NCI-H1930 (cell line): Measurements from ENCODE around the gene HOXC11.

Source experiments
- DNase-seq, 2 experiments: peaks; one replicate each; lab custom pipeline; 2025; lab: John Stamatoyannopoulos, UW

Gene HOXC11

DNA sequence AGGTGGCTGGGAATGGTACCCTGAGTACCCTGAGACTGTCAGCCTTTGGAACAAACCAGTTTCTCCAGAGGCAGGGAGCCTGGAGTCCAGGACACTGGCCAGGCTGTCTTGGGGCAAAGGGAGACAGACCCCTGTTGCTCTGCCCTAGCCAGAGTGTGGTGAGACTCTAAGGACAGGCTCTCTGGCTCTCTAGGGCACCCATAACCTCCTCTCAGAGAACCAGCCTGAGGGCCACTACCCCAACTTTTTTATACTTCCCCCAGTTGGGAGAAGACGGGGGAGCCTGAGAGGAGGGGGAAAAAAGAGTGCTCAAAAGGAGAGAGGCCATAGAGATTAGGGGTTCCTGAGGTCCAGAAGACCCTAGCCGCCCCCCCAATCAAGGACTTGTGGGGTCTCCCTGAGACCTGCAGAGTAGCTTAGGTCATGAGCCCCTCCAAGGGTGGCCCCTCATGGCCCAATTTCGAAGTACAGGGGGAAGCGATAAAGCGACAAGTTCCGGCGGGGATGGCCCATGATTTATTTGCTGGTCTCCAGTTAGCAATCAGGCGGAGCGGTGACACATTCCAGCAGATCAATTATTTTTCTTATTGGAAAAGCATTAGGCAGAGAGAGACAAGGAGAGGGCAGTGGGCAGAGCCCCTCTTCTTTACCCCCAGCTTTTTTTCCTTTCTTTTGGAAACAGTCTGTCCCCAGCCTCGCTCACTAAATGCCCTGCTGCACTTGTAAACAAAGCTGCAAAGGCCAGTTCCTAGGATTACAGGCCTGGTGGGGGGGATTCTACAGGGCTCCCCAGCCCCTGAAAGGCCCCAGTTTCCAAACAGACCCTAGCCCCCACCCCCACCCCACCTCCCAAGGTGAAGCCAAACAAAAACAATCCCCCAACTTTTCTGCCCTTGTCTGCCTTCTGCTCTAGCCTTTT is 37.4 kb downstream of the HOXC11 start:
- no peak for DNase-seq

DNA sequence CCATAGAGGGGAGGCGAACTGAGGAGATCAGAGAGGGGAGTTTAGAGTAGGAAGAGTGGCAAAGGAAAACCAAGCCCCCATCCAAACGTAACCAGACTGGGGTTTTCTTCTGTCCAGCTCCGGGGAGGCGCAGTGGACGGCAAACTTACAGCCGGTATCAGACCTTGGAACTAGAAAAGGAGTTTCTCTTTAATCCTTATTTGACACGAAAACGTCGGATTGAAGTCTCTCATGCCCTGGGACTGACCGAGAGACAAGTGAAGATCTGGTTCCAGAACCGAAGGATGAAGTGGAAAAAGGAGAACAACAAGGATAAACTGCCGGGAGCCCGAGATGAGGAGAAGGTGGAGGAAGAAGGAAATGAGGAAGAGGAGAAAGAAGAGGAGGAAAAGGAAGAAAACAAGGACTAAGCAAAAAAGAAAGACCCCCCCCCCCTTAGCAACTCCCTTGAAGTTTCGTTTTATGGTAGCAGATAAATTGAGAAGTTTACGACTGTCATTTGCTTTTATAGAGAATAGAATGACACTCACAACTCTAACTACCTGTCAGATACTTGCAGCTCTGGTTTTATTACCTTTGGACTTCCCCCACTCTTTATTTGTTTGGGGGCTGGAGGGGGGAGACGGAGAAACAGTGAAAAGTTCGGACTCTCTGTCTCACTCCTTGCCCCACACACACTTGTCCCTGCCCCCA is 38.2 kb downstream of the HOXC11 start:
- no peak for DNase-seq

DNA sequence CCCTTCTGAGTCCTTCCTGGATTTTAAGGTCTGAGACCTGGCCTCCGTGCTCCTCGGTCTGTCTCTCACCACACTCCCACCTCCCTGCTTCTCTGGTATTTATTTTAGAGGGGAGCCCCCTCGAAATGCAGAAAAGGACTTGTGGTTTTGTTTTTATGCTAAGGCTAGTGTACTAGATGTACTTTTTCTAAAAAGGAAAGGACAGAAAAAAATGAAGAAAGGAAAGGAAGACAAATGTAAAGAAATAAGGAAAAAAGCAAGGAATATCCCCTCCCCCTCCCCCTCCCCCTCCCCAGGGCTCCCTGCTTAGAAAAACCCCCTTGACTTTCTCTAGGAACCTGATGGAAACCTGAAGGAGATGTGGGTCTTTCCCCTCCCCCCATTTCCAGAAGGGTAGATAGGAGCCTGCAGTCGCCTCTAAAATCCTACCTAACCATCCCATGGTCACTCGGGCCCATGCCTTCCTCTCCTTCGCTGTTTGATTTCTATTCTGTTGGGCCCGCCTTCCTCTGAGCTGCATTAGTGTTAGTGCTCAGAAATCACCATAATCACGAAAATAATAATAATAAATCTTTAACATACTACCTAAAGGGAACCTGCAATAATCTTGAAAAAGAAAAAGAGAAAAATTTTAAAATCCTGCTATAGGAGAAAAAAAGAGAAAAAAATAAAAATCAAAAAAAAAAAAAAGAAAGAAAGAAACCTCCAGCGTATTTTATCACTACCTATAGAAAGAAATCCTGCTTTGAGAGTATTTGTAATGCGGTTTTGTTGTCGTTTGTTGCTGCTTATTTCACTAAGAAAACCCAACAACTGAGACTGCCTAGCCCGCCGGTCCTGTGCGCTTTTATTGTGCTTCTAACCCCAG is 39.0 kb downstream of the HOXC11 start:
- DNase-seq, result no peak

DNA sequence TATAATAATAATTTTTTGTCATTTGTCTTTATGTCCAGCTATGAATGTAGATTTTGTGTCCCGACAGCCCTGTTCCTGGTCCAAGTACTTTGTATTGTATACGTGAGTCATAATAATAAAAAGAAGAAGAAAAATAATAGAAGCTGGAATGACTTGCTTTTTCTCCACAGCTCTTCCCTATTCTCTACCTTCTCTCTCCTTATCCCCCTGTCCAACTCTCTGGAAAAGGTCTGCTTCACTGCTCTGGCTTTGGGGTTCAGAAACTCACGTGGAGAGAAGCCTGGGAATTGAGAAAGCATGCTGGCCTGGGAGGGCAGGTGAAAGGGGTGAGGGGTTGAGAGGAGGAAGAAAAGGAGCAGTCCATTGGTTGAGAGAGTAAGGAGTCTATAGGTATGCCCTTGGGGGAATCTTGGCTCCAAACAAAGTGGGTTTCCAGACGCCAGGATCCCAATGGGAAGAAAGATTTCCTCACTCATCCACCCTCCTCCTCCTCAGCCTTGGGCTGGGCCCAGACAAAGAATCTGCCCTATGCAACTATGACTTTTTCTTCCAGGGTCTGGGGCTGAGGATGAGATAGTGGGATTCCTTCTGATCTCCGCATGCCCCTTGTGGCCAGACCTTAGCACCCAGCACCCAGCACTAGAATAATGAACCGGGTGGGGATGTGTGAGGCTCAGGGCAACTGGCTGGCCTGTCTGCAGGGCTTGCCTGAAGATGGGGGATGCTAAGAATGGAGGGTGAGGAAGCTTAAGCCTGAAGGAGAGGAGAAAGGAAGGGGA is 39.9 kb downstream of the HOXC11 start:
- DNase-seq, result no peak

DNA sequence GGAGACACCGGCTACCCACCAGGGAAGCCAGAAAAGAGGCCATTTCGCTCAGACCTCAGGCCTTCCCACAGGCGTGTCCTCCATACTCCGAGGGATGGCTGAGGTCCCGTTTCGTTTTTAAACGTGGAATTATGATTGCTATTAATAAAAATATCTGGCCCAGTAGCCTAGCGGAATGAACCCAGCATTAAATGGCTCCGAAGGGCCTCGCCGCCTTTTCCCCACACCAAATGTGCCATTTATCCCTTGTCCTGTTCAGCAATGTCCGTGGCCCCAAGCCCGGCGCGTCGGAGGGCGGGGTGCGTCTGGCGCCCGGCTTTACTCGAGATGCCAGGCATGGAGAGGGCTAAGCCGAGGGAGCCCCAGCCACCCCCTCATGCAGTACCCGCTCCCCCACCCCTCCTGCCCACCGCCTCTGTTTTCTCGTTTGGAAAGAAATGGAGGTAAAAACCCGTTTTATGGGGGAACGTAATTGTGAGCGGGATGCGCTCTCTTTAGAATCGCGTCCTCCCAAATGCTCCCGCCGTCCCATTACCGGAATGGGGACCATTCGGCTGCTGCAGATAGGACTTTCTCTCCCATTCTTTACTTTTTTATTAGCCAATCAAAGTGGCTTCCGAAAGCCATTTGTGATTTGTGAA is 41.6 kb downstream of the HOXC11 start:
- no peak for DNase-seq

DNA sequence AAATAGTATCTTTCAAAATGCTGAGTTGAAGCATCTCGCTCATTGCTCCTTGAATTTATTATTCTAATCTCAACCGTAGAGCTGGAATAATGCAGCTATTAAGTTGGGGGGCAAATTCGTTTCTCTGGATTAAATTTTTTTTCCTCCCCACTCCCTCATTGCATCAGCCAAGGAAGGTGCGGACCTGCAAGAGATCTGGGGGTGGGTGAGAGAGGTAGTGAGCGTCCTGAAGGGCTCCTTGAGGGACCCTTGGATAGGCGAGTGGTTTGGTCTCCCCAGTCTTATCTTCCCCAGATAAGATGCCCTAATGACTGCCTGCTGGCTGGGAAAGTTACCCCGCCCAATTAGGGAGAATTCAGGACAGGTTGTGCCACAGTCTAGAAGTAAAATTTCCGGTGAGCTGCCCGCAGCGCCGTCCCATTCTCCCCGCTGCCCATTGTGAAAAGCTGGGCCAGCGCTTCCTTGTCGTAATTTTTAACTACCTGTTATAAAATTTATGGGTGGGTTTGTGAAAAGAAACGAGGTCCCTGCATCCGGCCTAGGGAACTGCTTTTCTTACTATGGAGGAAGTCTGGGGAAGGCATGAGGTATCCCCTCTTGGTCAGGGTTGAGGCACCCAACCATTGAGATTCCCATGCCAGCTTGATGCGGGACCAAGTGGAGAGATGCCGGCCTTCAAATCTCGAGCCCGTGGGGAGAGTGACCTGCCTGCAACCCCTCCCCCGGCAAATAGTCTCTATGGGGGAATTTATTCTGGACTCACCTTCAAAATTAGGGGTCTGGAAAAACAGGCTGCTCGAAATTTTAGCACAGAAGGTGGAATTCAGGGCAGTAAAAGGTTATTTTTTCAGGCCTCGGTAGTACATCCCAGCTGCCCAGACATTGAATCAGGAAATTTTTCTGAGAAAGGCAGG is 42.3 kb downstream of the HOXC11 start:
- no peak for DNase-seq

DNA sequence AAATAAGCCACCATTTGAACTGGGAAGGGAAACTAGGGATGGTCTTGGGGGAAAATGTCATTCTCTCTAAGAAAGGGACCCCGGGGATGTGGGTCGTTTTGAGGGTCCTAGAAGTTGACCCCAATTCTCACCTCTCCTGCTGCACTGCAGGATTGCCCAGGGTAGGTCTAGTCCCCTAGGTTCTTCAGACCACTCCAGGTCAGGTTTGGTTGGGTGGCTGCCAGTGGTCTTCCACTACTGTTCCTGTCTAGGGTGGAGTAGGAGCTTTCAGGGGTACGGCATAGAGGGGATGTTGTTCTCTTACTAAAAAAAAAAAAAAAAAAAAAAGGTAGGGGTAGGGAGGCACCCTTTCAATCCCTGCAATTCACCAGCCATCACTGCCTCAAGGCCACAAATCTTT is 43.1 kb downstream of the HOXC11 start:
- no peak for DNase-seq

DNA sequence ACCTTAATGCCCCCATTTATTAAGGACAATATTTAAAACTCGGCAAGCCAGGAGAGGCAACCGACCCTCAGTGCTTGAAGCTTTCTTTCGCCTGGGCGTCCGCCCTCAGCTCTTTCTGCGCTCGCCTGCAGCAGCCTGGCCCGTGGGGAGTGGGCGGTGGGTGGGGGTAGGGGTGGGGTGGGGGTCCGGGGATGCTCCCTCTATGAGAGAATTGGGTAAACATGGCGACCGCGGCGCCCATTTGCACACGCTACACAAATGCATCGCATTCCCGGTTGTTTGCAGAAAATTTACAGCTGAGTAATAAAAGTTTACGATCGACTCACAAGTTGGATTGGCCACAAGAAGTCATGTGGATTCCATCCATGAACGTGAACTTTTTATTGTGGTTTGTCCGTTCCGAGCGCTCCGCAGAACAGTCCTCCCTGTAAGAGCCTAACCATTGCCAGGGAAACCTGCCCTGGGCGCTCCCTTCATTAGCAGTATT is 43.6 kb downstream of the HOXC11 start:
- no peak for DNase-seq

DNA sequence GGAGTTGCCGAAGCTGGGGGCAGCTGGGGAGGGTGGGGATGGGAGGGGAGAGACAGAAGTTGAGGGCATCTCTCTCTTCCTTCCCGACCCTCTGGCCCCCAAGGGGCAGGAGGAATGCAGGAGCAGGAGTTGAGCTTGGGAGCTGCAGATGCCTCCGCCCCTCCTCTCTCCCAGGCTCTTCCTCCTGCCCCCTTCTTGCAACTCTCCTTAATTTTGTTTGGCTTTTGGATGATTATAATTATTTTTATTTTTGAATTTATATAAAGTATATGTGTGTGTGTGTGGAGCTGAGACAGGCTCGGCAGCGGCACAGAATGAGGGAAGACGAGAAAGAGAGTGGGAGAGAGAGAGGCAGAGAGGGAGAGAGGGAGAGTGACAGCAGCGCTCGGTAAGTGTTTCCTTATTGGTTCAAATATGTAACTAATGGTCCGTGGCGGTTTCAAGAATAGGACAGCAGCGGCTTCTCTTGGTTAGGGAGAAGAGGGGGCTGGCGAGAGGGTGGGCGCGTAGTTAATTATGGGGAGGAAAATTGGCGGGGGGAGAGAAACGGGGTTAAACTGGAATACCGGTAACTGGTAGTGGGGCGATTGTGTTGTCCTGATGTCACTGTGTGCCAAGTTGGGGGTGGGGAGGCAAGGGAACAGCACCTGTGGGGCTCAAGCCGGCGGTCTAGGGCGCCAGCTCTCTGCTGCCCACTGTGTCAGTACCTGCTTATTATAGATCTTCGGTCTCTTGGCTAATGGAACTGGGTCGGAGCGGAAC is 44.3 kb downstream of the HOXC11 start:
- no peak for DNase-seq

DNA sequence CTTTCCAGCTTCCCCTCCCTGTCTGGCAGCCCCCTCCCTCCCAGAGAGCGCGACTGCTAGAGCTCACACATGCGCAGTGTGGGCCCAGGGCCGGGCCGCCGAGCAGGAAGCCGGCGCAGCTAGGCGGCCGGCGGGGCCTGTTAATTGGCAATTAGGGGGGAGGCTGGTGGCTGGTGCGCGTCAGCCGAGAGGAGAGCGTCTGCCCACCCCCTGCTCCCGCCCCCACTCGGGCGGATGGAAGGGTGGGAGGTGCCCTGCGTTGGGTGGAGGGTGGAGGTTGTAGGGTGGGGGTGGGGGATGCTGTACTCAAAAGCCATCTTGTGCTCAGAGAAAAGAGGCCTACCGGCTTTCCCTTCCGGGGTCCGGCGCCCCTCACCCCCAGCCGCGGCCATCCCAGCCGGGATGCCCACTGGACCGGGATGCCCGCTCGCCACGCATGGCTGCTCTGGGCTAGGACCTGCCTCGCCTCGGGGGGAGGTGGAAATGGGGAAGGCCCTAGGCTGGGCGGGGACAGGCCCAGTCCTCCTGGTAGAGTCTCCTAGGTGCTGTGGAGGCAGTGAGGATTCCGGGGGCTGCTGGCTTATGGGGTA is 45.0 kb downstream of the HOXC11 start:
- DNase-seq, result peak; percentile 22 to 58

DNA sequence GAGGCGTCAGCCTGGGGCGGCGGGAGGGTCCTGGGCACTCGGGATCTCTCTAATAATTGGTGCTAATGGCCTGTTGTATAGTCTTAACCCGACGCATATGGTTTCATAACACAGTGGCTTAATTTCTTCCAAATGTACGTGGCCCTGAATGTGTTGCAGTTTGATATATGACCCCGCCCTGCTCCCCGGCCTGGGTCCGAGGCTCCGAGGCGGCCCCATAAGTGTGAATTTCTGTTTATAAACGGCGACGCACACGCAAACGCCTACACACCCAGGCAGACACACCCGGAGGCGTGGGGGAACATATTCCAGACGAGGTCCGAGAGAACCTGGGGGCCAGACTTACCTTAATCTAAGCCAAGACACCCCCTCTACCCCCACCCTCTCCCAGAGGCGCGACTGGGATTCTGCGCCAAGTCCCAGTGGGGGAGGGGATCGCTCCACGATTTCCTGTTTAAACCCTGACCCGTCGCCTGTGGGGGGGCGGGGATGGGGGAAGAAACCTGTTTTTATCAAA is 45.6 kb downstream of the HOXC11 start:
- DNase-seq, result no peak

DNA sequence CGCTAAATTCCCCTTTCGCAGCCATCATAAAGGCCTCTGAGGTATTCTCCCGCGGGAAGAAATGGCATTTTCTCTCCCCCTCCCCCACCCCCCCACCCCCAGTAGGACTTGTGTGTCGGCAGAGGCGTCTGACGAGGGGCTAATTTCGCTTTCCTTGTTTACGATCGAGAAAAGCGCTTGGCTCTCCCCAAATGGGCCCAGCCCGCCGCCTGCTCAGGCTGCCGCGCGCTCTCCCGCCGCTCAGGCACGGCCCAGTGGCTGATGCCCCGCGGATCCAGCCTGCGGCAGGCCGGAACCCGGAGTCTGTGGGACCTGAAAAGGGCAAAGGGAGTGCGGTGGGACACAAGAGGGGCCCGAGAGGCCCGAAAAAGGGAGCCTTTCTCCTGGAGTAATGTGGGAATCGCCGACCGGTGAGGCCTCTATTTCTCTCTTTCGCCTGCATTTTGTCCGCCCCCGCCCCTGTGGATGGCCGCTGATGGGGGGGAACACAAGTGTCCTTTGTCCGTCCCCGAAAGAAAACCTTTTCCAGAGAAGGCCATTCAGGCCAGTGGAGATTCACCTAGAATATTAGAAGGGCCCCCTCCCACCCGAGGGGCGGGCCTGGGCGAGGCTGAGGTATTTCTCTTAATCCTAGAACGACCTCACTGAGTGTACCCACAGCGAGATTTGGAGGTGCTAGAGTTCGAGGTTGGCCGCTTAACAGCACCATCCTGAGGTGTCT is 46.3 kb downstream of the HOXC11 start:
- DNase-seq, result no peak

DNA sequence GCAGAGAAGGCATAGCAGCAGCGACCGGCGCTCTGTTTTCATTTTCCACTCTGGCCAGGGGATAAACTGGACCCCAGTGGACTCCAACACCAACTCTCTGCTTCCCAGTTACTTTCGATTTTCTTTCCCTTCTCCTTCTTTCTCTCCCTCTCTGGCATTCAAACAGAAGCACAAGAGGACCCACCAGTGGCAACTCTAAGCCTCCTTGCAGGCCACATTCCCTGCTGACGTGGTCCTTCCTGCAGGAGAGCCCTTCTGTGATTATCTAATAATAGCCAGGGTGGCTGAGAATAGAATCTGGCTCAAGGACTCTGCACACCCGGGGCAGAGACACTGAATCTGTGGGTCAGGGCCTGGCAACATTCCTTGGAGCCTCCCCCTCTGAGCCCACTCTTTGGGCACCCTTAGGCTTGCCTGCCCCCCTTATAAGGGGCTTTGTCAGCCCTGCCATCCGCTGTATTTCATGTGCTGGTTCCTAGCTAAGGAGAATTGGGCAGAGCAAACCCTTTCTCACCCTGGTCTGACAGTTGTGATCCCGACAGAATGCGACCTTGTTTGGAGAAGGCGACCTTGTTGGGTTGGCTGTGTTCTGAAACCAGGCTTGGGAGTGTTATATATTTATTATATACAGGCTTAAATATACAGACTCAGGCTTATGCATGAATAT is 47.1 kb downstream of the HOXC11 start:
- no peak for DNase-seq

DNA sequence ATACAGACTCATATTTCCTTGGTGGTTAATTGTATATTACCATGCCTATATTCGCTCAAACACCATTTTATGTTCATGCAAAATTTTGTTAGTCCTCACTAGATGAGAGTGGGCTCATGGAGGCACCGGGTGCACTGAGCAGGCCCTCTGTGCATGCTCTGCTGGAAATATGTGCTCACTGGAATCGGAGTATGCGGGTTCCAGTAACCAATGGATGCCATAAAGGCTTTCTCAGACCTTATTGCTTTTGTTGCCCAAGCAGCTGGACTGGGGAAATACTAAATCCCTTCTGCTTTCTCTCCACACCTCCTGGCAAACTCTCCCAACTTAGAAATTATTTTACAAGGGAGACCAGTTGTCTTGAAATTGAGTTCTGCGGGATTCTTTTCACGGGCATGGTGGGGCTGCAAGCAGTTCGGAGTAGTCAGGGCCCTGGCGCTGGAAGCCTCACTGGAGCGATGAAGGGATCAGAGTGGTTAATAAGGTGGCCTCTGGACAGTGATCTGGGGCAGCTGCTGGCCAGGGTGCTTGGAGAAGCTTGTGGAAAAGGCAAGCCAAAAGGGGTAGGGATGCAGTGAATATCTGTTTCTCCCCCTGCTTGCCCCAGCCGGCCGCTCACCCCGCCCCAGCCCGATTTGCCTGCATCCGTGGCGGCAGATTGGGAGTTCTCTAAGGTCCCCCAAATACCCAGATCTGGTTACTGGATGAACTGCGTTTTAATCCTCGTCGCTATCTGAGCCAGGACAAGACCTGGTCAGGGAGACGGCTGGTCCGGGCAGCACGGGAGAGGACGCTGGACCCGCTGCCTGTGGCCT is 47.9 kb downstream of the HOXC11 start:
- no peak for DNase-seq

DNA sequence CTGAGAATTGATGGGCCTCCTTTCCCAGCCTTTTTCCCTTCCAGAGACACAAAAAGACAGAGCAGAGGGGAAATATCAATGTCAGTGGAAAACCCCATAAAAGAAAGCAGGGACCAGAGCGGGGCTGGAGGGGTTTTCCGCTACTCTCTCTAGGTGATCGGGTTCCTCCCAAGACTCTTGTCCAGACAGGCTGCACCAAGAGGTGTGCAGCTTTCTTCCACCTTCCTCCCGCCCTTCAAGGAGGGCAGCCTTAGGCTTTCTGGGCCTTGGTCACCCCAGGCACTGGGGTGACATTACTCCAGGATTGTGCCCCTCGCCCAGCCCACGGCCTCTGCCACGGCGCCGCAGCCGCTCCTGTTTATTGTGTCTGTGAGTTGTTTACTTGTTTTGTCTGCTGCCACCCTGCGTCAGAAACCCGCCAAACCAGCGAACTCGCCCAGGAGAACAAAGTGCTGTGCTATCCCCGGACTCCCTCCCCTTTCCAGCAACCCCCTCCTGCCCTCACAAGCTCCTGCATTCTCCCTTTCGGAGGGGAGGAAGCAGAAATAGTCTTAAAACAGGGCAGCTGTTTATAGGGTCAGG is 48.6 kb downstream of the HOXC11 start:
- no peak for DNase-seq
